ENCODE results near the gene KCNAB1.

Gene KCNAB1

GRCh38 chr3:156341831-156342416, 221.5 kb downstream of the KCNAB1 start:
- CTCF ChIA-PET, result interaction anchor here (1.1 to 3.3 kb wide), 14 partner anchors 9 to 1011 kb away, joined by 3 to 28 read pairs (median 4); no protein-coding TSS in a partner anchor
- peak; percentile 31 for TF ChIP-seq CTCF (IDR thresholded peaks at IDR 0.05; ENCODE audit: control extremely low read depth, extremely low read depth, low read depth, missing control alignments)
- POLR2A ChIA-PET, result no interaction called here
- DNase-seq (ENCODE audit: extremely low spot score), result peak; percentile 58

DNA sequence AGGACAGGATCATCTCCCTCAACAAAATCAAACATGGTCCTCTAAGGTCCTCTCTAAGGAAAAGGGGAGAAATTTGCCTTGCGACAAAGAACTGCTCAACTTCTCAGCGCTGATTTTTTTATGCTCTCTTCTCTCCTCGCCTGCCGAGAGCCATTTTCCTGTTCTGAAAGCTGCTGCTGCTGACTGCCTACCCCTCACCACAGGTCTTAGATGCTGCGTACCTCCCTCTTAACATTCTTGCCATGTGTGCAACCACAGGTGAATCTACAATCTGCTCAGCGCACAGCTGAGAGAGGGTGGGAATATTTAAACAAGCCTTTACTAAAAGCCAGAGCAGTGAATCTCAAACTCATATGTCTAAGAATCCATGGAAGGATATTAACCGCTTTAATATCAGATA, 223.8 kb downstream of the KCNAB1 start:
- TF ChIP-seq CTCF (IDR thresholded peaks at IDR 0.05; ENCODE audit: control extremely low read depth, extremely low read depth, low read depth, missing control alignments), result no peak
- ChIA-PET CTCF (interaction anchor here (1.1 to 3.3 kb wide), 7 partner anchors 8 to 106 kb away, joined by 3 to 28 read pairs (median 5); no protein-coding TSS in a partner anchor), POLR2A (no interaction called here)
- DNase-seq (ENCODE audit: extremely low spot score), result no peak

- POLR2A ChIA-PET, result no interaction called here
- TF ChIP-seq CTCF (IDR thresholded peaks at IDR 0.05; ENCODE audit: control extremely low read depth, extremely low read depth, low read depth, missing control alignments), result no peak
- CTCF ChIA-PET, result interaction anchor here (1.0 to 2.4 kb wide), 3 partner anchors 9 to 174 kb away, joined by 3 to 6 read pairs (median 3); no protein-coding TSS in a partner anchor
- DNase-seq (ENCODE audit: extremely low spot score), result no peak
Observed at GRCh38 chr3:156349111-156349510, 228.7 kb downstream of the KCNAB1 start.

DNA sequence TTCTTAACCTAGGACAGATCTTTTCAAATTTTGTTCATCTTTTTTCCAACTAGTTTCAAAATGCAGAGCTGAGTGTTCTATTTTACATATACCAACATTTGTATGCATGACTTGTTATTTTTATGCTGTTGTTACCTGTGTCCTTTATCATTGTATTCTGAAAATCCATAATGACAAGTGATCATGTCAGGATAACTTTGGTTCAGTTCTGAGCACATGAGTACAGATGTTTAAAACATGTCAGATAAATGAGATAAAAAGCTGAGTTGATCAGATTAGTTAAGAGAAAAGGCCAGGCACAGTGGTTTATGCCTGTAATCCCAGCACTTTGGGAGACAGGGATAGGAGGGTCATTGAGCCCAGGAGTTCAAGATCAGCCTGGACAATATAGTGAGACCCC, 229.6 kb downstream of the KCNAB1 start:
- TF ChIP-seq CTCF (IDR thresholded peaks at IDR 0.05; ENCODE audit: control extremely low read depth, extremely low read depth, low read depth, missing control alignments), result no peak
- no peak for DNase-seq (ENCODE audit: extremely low spot score)
- POLR2A ChIA-PET, result no interaction called here
- CTCF ChIA-PET, result interaction anchor here (1.0 to 2.4 kb wide), 3 partner anchors 9 to 175 kb away, joined by 3 to 6 read pairs (median 3); no protein-coding TSS in a partner anchor

- DNase-seq (ENCODE audit: extremely low spot score), result no peak
- no peak for TF ChIP-seq CTCF (IDR thresholded peaks at IDR 0.05; ENCODE audit: control extremely low read depth, extremely low read depth, low read depth, missing control alignments)
- CTCF ChIA-PET, result interaction anchor here (1.6 to 4.2 kb wide), 2 partner anchors 8 to 176 kb away, joined by 3 to 28 read pairs; no protein-coding TSS in a partner anchor
- POLR2A ChIA-PET, result no interaction called here
Observed at GRCh38 chr3:156350781-156351180, 230.4 kb downstream of the KCNAB1 start.

DNA sequence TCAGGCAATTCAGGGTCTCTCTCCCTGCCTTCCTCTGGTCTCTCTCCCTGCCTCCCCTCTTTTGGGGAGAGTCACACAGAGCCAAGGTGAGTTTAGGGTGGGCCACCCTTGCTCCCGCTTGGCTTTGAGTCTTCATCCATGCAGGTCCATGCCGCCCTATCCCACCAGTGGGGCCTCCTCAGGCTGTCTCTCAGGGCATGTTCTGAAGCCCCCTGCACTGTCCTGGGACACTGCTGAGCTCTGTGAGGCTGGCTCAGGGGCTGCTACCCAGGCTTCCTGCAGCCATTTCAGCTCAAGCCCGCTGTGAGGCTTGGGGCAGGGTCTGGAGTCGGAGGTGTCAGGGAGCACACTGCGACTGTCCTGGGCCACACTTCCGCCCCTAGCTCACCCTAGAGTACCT, 231.4 kb downstream of the KCNAB1 start:
- no peak for TF ChIP-seq CTCF (IDR thresholded peaks at IDR 0.05; ENCODE audit: control extremely low read depth, extremely low read depth, low read depth, missing control alignments)
- no peak for DNase-seq (ENCODE audit: extremely low spot score)
- CTCF ChIA-PET, result interaction anchor here (0.8 to 4.2 kb wide), 4 partner anchors 9 to 200 kb away, joined by 3 to 28 read pairs (median 3); no protein-coding TSS in a partner anchor
- POLR2A ChIA-PET, result no interaction called here

Measured in GM10248 (cell line).